GM10847 (cell line): ENCODE measurements around the gene NR3C2.

Experiments used
- POLR2A ChIP-seq: IDR thresholded peaks from 2 replicates; pipeline ENCODE4 v1.6.1; 2011; ENCODE audit not compliant: insufficient read length; ENCODE audit errors: extremely low read depth

NR3C2 gene

DNA sequence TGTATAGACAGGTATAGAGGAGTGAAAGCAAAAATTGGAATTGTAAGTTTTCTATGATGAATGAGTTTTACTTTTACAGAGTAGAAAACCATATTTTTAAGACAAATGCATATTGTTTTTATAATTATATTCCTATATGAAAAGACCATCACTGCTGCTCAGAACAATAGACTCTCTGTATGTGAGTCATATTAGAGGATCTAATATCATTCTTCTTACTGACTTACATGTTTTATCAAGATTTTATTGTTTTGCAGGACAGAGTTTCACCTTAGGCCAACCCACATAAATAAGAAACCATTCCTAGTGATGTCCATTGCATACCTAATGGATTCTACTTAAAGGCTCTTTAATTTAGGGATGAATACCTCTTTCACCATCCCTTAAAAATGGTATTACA lies 88.6 kb downstream of the NR3C2 start:
- no peak for TF ChIP-seq POLR2A

DNA sequence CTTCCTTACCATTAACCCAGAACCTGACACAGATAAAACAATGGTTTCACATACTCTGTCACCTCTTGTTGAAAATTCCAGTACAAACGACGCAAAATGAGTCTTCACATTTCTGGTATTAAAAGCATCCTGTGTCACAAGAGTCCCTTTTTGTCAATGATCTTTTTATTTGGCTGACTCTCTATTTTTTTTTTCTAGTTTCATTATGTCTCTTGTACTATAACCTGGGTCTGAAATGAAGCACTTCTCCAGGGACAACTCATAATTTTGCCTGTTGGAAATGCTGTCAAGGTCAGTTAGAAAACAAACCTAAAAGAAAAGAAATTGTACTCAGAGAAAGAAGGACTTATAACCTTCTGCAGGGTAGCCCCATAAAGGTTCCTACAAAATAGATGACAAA lies 93.1 kb downstream of the NR3C2 start:
- no peak for TF ChIP-seq POLR2A

DNA sequence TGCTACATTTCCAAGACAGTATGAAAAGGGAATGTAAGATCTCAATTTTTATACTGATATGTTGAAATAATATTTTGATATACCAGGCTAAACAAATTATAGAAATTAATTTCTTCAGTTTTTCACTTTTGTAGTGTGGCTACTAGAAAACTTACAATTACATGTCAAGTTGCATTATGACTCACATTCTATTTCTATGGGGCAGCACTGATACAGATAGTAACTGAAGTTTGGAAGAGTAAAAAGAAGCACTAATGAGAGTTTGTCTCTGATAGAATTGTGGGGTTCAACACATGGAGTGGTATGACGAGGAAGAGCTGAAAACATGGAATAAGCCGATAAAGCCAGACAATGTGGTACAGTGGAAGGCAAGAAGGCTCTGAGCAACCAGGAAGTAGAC lies 95.6 kb downstream of the NR3C2 start:
- TF ChIP-seq POLR2A = no peak

DNA sequence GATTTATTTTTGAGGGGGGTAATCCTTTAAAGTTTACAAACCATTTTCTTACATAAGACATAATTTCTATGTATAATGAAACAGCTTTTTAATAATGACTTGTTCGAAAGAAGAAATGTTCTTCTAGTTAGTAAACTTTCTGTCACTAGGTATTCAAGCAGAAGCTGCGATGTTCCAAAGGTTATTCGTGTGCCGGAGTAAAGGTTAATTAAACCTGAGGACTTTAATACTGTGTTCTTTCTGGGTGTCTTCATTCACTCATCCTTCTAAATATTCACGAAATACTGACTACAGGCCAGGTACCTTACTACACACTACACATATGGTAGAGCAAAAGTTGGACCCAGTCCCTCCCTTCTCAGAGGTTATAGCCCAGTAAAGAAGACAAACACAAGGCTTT lies 96.7 kb downstream of the NR3C2 start:
- TF ChIP-seq POLR2A = no peak

DNA sequence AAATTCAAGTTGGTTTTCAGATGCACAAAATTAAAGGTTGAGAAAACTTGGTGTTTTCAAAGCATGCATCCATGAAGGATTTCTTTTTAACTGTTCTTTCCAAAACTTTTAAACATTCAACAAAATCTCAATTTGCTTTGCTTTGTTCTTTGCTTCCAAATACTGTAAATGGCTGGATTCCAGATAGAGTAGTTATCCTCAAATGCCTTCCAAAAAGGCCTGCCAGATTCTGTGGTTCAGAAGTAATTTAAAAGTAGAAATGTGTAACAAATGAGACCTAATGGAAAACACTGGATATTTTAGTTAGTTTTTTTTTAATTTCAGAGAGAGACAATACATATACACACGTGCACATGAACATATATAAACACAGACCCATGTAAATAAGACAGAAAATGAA lies 97.3 kb downstream of the NR3C2 start:
- TF ChIP-seq POLR2A = no peak

DNA sequence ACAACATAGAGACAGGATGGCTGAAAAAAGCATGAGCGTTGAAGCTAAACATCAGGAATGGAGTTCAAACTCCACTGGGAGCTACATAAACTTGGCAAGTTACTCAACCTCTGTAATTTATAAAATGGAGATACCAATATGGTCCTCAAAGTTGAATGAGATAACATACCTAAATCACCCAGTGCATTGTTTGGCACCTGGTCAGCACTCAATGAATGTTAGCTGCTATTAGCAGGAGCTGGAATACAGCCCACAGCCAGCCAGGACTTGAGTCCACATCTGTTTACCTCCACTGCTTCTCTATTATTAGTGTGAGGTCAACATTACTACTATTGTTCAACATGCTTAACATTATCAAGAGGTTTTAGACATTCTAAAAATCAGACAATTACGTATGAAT lies 97.9 kb downstream of the NR3C2 start:
- no peak for TF ChIP-seq POLR2A

DNA sequence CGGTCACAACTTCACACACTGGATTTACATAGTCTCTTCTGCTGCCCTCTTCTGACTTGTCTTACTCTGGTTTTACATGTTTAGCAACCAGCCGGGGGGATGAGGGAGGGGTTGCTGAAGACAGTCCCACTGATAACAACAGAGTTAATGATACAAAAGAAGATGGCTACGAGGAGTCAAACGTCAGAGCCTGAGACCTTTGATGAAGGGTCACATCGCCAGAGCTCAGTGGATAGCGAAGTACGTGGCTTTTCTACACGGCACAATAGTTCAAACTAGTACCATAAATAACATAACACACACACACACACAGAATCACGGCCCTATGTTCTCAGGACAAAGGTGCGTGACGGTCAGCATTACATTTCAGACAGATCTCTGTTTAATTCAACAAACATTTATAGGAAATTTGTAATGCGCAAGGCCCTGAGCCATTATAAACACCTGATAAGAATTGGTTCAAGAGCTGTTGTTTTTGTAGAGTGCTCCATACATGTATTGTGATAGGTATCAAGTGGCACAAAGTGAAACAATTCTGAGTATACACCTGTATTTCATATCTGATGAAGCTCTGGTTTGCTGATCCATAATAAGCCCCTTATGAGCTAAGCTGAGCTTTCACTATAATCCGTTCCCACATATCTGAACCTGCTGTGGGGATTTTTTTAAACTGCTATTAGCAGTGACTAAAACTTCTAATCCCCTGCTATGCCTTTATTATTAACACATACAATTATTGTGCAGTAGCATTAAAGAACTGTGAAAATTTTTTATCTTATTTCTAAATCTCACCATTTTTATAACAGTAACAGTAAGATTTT lies 100.0 kb downstream of the NR3C2 start:
- TF ChIP-seq POLR2A = no peak

DNA sequence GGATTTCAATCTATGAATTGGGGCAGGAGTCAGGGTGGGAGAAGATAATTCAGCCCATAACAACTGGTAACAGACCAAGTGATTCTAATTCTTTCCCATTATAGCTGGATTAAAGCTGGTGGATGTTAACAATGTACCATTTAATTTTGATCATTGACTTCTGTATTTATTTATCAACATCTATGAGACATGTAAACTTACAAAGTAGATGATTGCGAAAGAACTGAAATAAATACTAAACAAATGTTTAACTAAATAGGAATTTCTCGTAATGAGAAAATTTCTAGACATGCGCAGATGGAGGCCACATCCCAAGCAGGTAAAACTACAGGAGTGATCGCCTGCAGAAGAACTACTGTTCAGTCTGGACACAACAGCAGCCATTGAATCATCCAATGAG lies 107.1 kb downstream of the NR3C2 start:
- TF ChIP-seq POLR2A = no peak

DNA sequence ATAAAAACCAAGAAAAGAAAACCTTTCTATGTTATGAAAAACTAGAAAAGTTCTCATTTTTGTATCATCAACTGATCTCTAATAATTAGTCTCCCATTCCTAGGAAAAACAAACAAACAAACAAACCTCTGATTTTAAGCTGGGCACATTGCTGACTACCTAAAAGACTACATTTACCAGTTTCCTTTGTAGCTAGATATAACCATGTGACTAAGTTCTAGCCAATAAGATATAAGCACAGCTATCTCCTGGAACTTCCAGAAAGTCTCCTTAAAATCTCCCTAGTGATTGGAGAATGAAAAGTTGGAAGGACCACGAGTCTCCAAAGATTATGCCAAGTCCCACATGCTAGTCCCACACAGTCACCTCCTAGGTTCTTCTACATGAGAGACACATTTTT lies 108.9 kb downstream of the NR3C2 start:
- no peak for TF ChIP-seq POLR2A

DNA sequence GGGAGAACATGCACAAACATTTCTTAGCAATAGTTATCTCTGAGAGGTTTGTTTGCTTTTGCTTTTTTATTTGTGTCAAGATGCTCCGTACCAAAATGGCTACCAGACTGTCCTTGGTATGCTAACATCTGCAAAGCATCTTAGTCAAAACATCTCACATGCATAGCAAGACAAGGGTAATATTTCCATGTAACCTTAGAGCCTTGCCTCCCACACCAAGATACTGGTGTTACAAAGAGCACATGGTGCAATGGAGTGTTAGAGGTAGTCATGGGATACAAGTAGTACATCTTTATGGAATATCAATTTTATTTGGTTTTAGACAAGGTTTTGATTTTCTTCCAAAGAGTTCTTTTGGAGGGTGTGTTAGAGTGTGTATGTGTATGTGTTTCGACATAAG lies 109.7 kb downstream of the NR3C2 start:
- TF ChIP-seq POLR2A = no peak

DNA sequence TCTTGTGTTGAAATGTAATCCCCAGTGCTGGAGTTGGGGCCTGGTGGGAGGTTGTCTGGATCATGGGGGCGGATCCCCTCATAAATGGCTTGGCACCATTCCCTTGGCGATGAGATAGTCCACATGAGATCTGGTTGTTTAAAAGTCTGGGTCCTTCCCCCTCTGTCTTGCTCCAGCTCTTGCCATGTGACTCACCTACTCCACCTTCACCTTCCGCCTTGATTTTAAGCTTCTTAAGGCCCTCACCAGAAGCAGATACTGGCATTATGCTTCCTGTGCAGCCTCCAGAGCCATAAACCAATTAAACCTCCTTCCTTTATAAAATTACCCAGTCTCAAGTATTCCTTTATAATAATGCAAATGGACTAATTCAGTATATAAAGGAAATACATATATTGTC lies 111.5 kb downstream of the NR3C2 start:
- TF ChIP-seq POLR2A = no peak

DNA sequence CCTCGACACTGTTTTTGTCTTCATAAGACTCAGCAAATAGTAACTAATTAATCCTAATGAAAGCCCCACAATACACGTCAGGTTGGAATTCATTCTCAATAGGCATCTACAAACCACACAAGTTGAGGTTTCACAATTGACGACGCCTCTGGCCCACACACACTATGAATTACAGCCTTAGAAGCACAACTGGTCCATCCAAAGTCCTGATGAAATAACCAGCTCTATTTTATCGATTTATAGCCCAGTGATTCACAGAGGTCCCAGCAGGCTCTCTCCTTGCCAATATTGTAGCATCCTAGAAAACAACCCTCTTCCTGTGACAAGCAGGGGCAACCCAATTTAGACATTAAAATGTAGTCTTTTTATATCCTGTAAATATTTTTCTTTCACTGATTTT lies 112.1 kb downstream of the NR3C2 start:
- no peak for TF ChIP-seq POLR2A

DNA sequence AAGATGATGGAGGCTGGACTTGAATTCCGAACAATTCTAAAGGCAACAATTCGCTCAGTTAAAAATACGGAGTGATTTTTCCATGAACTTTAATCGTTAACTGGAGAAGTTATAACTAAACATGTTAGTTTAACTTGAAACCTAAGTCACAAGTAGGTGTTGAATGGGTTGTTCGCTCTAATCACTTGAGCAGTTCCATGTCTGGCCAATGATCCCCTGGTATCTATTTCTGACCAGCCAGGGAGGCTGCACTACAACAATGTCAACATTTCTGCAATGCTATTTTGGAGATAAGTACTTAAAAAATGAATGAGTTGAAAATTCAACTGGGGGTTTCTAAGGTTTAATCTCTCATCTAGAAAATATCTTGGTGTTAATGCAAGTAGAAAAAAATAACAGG lies 112.5 kb downstream of the NR3C2 start:
- TF ChIP-seq POLR2A = no peak

DNA sequence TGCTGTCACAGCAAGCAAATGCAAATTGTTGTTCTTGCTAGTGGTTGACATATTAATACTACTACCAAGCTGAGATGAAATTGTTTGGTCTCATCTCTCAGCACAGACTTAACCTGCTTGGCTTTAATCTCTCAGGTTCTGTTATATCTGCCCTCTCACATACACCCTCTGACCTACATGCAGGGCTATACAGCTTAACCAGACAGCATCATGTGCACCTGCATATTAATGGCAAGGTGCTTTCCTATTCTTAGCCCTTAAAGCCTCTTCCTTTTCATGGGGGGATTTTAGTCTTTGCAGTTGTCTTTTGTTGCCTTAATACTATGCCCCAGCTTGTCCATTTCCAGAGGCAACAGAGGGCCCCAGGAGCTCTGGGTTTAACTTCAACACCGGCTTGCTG lies 114.5 kb downstream of the NR3C2 start:
- TF ChIP-seq POLR2A = no peak

DNA sequence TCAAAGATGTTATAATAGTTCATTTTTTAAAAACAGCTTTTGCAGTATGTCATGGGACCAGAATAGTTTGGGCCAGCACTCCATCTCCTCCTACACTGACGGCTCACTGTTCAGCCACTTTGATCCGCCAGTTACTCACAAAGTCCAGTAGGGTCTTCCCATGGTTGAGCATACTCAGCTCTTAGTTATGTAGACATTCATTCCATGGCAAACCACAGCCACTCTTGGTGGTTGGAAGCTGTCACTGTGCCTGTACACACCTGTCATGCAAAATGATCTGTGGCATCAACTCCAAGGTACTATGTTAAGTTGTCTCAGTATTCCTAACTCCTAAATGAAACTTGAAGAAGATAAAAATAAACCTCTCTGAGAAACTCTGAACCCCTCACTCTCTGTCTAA lies 127.2 kb downstream of the NR3C2 start:
- no peak for TF ChIP-seq POLR2A

DNA sequence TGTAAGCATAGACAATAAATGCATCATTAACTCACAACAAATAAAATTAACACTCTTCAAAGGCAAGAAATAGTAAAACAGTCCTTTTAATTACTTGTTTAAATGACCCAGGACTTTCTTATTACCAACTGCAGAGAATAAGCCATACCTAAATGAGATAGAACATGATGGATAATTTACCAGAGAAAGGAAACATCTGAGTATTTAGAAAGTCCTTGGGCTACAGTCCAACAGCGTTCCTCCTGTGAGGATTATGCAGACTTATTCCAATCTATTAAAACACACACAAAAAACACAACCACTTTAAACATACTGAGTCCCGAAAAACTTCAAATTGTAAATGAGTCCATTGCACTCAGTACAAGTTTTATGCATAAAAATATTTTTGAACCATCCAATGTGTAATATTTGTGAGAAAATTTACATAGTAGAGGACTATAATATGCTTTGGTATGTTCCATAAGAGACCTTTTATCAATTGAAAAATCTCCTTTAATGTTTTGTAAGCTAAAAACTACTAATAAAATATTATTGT lies 129.2 kb downstream of the NR3C2 start:
- no peak for TF ChIP-seq POLR2A

DNA sequence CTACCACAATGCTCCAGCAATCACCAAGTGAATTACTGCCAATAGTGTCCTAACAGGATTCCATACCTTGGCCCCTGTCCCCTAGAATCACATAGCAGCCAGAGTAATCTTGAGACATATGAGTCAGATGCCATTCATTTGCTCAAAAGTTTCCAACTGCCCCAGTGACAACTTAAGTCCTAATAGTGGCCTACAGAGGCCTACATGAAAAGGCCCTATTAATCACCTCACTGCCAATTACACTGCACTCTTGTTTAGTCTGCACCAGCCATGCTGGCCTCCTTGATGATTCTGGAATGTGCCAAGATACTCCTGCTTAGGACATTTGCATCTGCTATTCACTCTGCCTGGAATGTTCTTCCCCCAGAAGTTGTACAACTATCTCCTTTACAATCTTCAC lies 130.7 kb downstream of the NR3C2 start:
- TF ChIP-seq POLR2A = no peak
